ENCODE measurements around the gene OR5H15. TPM values are rescaled to one million over a fixed set of nuclear protein-coding genes. Genes with fewer than 3 reads are reported as not detected.

The OR5H15 gene
- not detected in 2 replicates for total RNA-seq

GRCh38 chr3:98166396-98166795 lies at the start of gene OR5H15:
Gene OR5H15 (plus strand): TSS chr3:98166696. CDS start chr3:98168700, 2,004 bp downstream.

GRCh38 chr3:98130421-98130820 lies 36.1 kb upstream of the OR5H15 start, which contains the start of gene OR5H1:
Gene OR5H1 (plus strand): TSS chr3:98130721. CDS start chr3:98132698, 1,977 bp downstream.

GRCh38 chr3:98147179-98147578 lies 19.3 kb upstream of the OR5H15 start, which contains the start of gene OR5H14:
Gene OR5H14 (plus strand): TSS chr3:98147479. CDS start chr3:98149386, 1,907 bp downstream.

Other genes starting within 250 kb of the OR5H15 start
- 52.2 and 67.3 TPM in 2 replicates for gene RIOX2, start 194.3 kb upstream of the OR5H15 start, total RNA-seq
- gene GABRR3, start 131.4 kb upstream of the OR5H15 start, total RNA-seq, result not detected in 2 replicates
- gene OR5AC2, start 79.5 kb upstream of the OR5H15 start, total RNA-seq, result not detected in 2 replicates
- gene OR5H1, start 36.0 kb upstream of the OR5H15 start, total RNA-seq, result not detected in 2 replicates
- not detected in 2 replicates for gene OR5H14, start 19.2 kb upstream of the OR5H15 start, total RNA-seq
- gene OR5H6, start 97.5 kb downstream of the OR5H15 start, total RNA-seq, result not detected in 2 replicates
- gene OR5H2, start 115.8 kb downstream of the OR5H15 start, total RNA-seq, result not detected in 2 replicates
- gene OR5K4, start 187.2 kb downstream of the OR5H15 start, total RNA-seq, result not detected in 2 replicates
- gene OR5K3, start 224.0 kb downstream of the OR5H15 start, total RNA-seq, result not detected in 2 replicates